ENCODE measurements around the gene B3GNT2.

B3GNT2 gene

DNA sequence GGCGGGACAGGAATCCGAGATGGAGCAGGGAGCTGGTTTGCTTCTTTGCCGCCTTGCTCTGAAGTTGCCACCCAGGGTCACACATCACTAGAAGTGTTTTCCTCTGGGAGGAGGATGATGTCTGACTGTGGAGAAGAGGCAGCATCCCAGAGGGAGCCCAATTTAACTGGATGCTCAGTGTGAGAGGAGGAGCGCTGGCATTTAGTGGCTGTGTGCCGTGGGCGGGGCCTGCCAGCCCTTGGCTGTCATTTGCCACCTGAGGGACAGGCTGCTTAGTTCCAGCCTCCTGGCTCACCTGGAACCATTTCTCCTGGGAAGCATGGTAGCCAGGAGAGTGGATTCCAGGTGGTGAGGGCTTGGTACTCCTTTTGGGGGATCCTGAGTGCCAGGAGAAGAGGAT lies 9.6 kb downstream of the B3GNT2 start:
- DNase-seq (ENCODE audit: low read depth in 2 of 2), result no peak

DNA sequence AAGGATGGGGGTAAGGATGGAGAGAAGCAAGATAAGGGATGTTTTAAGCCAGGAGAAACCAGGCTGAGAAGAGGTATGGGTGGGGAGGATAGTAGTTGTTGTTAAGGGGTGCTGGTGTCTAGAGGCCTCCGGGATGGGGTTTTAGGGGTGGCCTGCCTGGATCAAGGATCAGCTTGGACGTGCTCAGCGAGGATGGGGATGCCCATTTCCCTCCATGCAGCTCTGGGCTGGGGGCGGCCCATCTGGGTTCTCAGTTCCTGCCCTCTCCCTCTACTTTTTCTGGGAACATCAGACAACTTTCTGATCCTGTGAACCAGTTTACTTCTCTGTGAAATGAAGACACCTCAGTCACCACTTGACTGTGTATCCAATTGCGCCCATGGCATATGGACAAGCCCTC lies 10.1 kb downstream of the B3GNT2 start:
- no peak for DNase-seq (ENCODE audit: low read depth in 2 of 2)

DNA sequence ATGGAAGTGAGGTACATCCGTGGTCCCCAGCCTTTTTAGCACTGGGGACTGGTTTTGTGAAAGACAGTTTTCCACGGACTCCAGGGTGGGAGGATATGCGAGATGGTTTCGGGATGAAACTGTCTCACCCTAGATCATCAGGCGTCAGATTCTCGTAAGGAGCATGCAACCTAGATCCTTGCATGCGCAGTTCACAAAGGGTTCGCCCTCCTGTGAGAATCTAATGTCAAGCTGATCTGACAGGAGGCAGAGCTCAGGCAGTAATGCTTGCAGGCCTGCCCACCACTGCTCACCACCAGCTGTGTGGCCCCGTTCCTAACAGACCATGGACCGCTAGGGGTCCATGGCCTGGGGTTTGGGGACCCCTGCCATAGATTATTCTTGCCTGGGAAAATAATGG lies 11.6 kb downstream of the B3GNT2 start:
- DNase-seq (ENCODE audit: low read depth in 2 of 2), result no peak

DNA sequence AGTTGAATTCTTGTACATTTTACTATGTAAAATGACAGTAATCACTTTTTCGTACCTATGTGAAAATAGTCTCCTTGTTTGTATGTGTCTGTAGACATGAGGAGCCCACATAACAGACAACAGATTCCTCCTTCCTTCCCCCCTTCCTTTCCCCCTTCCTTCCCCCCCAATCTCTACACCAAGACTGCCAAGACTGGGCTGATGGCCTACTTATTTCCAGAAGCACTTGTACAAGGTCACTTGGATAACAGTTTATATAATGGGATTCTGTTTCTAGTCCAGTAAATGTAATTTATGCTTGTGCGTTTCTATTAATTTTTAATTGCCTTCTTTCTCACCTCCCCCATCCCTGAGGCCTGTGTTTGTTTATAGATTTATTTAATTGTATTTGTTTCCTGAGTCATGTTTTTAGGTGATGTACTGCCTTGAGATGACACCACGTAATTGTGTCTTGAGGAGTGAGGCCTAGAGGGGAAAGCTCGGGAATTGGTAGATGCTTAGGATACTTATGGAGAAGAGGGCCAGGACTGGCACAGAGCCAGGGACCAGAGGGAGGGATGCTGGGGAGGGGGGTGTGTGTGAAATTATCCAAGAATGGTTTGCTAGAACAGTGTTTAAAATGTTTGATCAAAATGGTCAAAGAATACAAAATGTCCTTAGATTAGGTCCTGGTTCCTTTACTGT lies 12.3 kb downstream of the B3GNT2 start:
- no peak for DNase-seq (ENCODE audit: low read depth in 2 of 2)

DNA sequence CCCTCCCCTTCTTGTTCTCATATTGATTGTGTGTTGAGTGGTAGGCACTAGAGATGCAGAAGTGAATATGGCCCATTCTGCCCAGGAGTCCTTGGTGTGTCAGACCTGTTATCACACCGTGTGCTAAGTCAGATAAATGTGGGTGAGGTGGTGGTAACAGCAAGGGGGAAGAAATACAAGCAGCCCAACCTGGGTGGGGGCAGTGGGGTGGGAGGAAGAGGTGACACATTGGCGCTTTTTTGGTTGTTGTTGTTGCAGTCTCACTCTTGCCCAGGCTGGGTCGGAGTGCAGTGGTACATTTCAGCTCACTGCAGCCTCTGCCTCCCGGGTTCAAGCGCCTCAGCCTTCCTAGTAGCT lies 12.8 kb downstream of the B3GNT2 start:
- DNase-seq (ENCODE audit: low read depth in 2 of 2), result peak in 1 of 2 donors; percentile 36

DNA sequence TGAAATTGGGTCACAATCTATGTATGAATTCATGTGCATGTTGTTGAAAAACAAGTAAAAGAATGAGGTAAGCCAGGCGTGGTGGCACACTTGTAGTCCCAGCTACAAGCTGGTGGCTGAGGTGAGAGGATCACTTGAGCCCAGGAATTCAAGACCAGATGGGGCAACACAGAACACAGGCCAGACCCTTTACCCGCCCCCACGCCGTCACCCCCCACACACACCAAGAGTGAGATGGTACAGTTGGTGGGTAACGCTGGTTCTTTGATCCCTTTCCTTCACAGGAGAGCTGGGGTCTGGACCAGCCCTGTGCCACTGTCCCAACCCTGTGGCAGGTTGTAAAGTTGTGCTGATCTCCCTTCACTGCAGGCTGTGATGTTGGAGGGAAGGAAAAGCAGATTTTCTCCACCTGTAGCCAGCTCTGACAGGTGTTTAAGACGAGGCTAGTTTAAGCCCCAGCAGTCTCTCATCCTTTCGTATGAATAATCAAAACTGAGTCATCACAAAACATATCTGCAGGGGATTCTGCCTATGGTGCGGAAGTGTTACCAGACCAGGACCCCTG lies 13.6 kb downstream of the B3GNT2 start:
- no peak for DNase-seq (ENCODE audit: low read depth in 2 of 2)

DNA sequence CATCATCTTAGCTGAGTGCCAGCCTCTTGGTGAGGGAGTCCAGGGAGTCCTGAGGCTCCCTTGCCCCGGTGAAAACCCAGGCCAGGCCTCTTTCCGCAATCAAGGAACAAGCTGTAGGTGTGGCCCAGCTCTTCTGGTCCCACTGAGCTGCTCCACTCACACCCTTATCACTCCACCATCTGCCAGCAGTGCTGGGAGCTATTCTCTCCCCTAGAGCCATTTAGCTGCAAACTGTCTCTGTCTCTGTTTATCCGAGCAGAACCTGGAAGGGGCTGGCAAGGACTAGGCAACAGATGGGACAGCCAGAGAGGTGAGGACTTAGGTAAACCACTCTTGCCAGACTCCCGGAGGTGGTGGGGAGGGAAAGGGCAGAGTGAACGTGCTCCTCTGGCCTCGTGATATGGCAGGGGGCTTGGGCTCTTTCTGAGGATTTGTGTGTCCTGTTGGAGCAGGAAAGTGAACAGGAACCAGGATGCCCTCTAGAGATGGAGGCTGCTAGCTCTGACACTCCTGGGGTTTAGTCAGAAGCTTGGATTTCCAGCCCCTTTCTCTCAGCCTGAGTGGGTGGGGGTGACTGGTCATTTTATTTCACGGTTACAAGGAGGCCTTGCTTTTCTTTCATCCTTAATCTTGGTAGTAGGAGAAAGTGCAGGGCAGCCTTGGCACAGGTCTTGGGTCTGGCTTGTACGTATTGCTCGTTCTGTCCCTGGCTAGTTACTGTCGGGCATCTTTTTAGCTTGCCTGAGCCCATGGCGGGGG lies 19.6 kb downstream of the B3GNT2 start:
- DNase-seq (ENCODE audit: low read depth in 2 of 2), result no peak

DNA sequence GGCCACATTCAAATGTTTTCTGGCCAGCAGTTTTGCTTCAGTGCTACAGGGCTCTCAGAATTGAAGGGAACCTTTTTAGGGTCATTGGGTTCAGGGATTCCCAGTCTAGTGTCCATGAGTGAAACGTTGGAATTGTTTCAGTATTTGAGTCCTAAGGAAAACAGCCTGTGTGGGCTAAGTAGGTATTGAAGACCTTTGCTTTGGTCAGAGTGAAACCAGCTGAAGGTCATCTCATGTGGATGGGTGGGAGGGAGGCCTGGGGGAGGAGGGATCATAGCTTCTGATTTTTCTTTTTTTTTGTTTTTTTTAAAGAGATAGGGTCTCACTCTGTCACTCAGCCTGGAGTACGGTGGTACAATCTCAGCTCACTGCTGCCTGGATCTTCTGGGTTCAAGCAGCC lies 20.2 kb downstream of the B3GNT2 start:
- DNase-seq (ENCODE audit: low read depth in 2 of 2), result no peak

DNA sequence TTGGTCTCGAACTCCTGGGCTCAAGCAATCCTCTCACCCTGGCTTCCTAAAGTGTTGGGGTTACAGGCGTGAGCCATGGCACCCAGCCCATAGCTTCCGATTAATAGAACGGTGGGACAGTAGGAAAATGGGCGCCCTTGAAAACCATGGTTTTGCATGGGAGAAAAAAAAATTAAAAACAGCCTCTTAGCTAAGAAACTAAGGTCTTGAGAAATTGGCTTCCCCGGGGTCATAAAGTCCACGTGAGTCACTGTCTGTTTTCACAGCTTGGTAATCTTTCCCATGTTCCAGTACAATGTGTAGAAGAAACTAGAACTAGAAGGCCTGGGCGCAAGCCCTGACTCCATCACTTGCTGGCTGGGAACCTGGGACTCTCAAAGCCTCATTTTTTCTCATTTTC lies 20.7 kb downstream of the B3GNT2 start:
- DNase-seq (ENCODE audit: low read depth in 2 of 2), result no peak

DNA sequence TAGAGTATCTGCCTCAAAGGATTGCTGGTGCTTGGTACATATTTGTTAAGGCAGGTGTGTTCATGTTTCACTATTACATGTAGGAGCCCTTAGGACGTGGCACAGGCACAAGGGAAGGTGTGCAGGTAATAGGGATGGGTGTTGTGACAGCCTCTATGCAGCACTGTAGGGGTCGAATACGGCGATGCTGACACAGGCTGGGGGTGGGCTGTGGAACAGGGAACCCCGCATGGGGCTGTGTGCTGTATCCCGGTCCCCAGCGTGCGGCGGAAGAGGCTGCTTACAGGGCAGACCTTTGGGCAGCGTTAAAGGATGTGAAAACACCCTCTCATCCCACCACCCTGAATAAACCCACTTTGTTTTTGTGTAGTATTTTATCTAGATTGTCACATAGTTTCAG lies 21.5 kb downstream of the B3GNT2 start:
- DNase-seq (ENCODE audit: low read depth in 2 of 2), result no peak

DNA sequence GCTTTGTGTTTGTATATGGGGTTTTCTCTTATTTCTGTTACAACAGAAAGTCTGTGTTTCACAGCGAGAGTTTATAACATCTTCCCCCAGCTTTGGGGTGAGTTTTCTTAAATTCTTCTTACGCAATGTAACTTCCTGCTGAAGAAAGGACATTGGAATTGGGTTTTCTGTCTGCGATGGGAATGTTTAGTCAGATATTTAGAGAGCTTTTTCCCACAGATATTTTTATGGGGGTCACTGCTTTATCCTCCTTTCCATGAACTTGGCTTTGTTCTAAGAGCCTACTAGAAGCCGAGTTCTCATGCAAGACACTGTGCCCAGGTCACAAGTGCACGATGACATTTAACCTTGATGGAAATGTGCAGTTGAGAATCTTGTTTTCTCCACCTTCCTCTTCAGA lies 22.1 kb downstream of the B3GNT2 start:
- DNase-seq (ENCODE audit: low read depth in 2 of 2), result no peak

DNA sequence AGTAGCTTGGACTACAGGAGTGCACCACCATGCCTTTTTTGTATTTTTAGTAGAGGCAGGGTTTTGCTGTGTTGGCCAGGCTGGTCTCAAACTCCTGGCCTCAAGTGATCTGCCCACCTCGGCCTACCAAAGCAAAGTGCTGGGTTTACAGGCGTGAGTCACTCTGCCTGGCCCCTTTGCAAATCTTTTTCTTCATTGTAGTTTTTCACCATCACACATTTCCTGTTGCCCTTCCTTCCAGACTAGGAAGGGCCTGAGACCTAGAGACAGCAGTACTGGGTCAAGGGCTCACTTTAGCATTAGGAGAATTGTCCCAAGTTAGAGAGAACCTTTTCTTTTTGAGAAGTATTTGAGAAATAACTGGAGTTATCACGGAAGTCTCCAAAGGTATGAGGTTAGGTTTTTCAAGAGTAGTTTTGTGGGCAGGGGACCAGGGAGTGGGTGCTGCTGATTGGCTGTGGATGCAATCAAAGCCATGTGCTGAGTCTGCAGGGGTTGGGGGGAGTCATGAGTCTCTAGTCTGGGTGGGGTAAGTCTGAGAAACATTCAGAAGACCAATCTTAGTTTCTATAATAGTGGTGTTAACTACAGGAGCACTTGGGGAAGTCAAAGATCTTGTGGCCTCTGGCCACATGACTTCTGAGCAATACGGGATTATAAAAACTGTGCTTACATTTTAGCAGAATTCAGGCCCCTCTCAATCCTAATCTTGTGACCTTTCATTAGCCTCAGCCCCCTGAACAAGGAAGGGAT lies 23.7 kb downstream of the B3GNT2 start:
- DNase-seq (ENCODE audit: low read depth in 2 of 2), result no peak

DNA sequence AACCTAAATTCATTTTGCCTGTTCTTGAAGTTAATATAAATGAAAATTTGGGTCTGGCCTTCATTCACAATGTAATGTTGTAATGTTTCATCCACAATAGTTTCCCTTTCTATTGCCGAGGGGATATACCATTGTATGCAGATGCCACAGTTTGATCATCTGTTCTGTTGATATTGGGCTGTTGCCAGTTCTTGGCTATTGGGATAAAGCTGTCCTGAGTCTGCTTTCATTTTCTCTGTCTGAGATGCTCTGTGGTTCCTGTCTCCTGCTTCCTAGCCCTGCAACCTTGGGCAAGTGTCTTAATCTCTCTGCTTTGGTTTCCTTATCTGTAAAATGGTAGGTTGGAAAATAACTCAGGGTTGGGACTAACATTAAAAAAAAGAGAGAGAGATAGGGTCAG lies 25.2 kb downstream of the B3GNT2 start:
- DNase-seq (ENCODE audit: low read depth in 2 of 2), result no peak

DNA sequence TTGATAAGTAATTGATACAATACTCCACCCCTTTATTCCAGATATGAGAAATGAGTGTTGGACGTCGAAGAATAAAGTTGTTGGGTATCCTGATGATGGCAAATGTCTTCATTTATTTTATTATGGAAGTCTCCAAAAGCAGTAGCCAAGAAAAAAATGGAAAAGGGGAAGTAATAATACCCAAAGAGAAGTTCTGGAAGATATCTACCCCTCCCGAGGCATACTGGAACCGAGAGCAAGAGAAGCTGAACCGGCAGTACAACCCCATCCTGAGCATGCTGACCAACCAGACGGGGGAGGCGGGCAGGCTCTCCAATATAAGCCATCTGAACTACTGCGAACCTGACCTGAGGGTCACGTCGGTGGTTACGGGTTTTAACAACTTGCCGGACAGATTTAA lies 26.3 kb downstream of the B3GNT2 start:
- no peak for DNase-seq (ENCODE audit: low read depth in 2 of 2)

DNA sequence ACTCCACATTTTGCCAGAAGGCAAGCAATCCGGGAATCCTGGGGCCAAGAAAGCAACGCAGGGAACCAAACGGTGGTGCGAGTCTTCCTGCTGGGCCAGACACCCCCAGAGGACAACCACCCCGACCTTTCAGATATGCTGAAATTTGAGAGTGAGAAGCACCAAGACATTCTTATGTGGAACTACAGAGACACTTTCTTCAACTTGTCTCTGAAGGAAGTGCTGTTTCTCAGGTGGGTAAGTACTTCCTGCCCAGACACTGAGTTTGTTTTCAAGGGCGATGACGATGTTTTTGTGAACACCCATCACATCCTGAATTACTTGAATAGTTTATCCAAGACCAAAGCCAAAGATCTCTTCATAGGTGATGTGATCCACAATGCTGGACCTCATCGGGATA lies 26.8 kb downstream of the B3GNT2 start:
- DNase-seq (ENCODE audit: low read depth in 2 of 2), result no peak

DNA sequence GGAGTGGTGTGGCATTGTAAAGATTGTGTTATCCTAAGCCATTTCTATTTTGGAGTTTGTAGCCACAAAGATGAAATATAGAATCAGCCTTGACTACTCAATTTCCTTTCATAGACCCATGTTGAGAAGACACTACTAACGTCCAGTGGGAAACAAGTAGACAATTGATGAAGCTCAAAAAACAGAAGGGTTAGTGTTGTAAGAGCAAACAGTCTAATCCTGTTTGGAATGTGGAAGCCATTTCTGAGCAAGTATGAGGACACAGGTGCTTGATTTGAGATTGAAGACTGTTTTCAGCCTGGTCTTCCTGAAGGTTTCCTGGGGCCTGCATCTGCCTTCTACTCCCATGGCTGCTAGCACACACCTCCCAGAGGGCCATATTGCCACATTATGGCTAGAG lies 29.1 kb downstream of the B3GNT2 start:
- no peak for DNase-seq (ENCODE audit: low read depth in 2 of 2)

DNA sequence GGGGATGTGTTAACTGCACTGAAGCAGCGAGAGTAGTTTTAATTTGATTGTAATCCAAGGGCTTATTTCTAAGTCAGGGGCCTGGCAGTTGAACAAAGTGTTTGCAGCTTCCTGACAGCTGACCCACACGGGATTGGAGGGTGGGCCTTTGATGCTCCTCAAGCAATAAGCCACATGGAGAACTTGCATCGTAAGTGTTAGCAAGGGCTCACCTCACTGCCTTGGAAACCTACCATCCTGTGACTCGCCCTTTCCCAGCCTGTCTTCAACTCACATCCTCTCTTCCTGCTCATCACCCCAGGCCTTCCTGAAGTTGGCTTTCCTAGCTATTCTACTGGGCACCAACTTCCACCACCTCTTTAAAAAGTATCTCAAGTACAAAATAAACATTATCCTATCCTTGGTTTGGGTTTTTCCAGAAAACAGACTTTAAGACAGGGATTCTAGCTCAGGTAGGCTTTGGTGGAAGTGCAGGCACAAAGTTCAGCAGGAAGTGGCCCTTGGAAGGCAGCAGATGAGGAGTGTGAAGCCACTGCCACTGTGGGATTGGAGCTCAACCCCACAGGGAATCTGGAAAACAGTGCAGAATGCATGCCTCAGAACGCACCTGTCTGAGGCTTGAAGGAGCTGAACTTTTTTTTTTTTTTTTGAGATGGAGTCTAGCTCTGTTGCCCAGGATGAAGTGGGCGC lies 31.6 kb downstream of the B3GNT2 start:
- no peak for DNase-seq (ENCODE audit: low read depth in 2 of 2)

DNA sequence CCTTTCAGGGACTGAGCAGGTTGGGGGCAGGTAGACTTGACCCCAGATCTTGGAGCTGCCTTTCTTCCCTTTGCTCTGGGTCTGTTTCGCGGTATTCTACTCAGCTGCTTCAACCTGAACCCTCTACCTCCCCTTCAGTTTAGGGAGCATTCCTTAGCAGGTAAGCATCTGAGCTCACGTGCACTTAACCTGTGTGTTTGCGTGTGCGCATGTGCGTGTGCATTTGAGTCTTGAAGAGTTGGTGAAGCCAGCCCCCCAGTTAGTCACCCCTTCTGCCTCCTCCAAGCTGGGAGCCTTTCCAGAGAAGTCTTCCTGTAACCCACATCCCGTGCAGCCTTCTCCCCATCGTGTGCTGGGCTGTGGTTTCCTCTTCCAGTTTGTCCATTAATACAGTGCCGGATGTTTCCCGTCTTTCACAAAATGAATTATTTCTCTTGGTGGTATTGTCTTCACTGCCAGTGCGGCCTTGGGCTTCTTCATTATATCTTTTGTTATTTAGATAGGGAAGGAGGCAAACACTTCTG lies 33.2 kb downstream of the B3GNT2 start:
- no peak for DNase-seq (ENCODE audit: low read depth in 2 of 2)

DNA sequence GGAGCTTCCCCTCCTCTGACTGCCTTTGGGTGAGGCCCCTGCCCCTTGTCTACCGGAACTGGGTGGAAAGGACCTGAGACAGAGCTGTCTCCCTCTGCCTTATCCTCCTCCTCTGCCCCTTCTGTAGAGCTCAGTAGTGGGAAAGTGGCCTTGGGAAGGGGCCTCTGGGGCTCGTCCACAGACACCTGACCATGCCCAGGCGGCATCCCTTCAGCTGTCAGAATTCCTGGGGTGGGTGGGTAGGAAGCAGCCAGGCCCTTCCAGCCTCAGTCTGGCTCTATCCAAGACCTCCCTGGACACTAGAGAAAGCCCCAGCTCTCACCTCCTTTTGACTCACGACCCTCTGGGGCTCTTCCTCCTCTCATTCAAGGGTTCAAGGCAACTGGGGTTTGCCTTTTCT lies 35.6 kb downstream of the B3GNT2 start:
- no peak for DNase-seq (ENCODE audit: low read depth in 2 of 2)

DNA sequence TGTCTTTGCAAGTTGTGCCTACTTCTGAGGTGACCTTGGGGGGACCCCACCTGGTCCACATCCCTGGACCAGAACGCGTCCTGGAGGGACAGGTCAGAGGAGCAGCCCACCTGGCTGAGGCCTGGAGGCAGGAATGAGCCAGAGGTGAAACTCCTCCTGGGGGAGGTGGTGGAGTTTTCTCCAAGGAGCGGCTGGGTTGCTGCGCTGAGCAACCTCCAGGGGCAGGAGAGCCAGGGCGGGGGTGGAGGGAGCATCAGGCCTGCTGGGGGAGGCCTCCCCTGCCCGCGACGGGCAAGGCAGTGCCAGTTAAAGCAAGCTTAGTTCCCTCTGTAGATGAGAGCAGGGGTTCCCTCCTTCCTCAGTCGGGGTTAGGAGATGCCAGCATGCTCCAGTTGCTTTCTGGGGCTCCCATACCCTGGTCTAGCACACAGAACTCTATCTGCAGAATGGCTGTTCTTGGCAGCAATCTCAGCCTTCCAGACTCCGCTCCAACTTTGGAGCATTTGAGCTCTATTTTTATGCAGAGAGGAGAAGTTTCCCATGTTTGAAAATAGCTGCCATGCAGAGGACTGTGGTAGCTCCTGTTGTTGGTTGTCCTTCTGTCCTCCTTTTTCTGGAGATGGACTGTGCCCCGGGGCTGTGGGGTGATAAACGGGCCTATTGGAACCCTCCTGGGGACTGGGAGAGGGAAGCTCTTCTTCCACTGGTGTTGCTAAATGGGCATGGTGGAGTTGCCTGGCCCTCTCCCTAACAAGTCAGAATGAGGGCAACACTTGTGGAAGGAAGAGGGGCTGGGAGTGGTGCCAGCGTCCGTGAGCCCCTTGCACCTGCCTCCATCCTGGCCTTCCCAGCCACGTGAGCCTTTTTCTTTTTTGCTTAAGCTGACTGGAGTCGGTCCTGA lies 39.1 kb downstream of the B3GNT2 start:
- no peak for DNase-seq (ENCODE audit: low read depth in 2 of 2)

DNA sequence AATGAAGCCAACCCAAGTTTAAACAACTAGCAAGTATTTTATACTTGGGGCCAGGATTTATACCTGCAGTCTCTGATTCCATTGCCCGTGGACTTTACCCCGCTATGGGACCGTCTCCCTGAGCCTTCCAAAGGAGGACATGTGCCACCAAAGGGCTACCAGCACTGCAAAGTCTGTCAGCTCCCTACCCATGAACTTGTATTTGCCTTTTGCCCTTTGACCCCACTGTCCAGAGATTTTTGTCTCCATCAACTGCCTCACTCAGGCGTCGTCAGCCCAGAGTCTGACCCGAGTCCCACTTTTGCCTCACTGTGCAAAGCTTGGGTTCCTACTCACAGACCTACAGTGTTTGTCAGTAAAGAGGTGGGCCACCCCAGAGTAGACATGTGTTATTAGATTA lies 40.6 kb downstream of the B3GNT2 start:
- DNase-seq (ENCODE audit: low read depth in 2 of 2), result no peak

All from stimulated activated CD8-positive, alpha-beta memory T cell treated with anti-CD3 and anti-CD28 coated beads, Interleukin-15, amount 100 ng/mL, for 48 hours (primary cell).